Osteoblast (primary cell): ENCODE measurements around the gene SOCS4. TPM values are rescaled to one million over a fixed set of nuclear protein-coding genes. Genes with fewer than 3 reads are reported as not detected.

Experiments used
- DNase-seq: peaks from one replicate; pipeline ENCODE4 v3.0.0; 2011; ENCODE audit warnings: low spot score, mixed read lengths; ENCODE audit not compliant: insufficient read length; ENCODE audit errors: missing footprints
- H2AFZ ChIP-seq: 2 replicates; pipeline ENCODE4 v1.6.0; 2011; ENCODE audit warnings: mild to moderate bottlenecking, low read length
- H3K27ac ChIP-seq: 2 replicates; pipeline ENCODE4 v1.5.1; 2011; ENCODE audit warnings: mild to moderate bottlenecking, low read depth, low read length, moderate library complexity
- H3K27me3 ChIP-seq: 2 replicates; pipeline ENCODE4 v1.6.0; 2012; ENCODE audit warnings: mild to moderate bottlenecking, control low read depth, inconsistent platforms, low read length, moderate library complexity; ENCODE audit not compliant: insufficient read depth
- H3K36me3 ChIP-seq: 2 replicates; pipeline ENCODE4 v1.5.1; 2011; ENCODE audit warnings: mild to moderate bottlenecking, low read length, control low read depth, moderate library complexity; ENCODE audit not compliant: insufficient read depth
- H3K4me1 ChIP-seq: 2 replicates; pipeline ENCODE4 v1.5.1; 2011; ENCODE audit warnings: mild to moderate bottlenecking, low read length, control low read depth, moderate library complexity; ENCODE audit not compliant: insufficient read depth
- H3K4me2 ChIP-seq: 2 replicates; pipeline ENCODE4 v1.6.0; 2011; ENCODE audit warnings: mild to moderate bottlenecking, low read length; ENCODE audit not compliant: insufficient read depth
- H3K4me3 ChIP-seq: fragments of 200-600 bp; sonication (generic); 3 replicates; pipeline ENCODE4 v1.5.1; 2012; ENCODE audit warnings: mild to moderate bottlenecking, low read length, inconsistent platforms; ENCODE audit not compliant: insufficient read depth
- H3K79me2 ChIP-seq: 2 replicates; pipeline ENCODE4 v1.6.0; 2012; ENCODE audit warnings: mild to moderate bottlenecking, low read length, control low read depth, inconsistent platforms; ENCODE audit not compliant: insufficient read depth
- H3K9me3 ChIP-seq: 2 replicates; pipeline ENCODE4 v1.5.1; 2011; ENCODE audit warnings: low read depth, low read length, control low read depth
- H4K20me1 ChIP-seq: 2 replicates; pipeline ENCODE4 v1.6.0; 2012; ENCODE audit warnings: mild to moderate bottlenecking, low read length, control low read depth; ENCODE audit not compliant: insufficient read depth
- total RNA-seq: library from RNA; depleted of rRNA; stranded (reverse); fragments of >200 nt; gene quantifications from 2 replicates; pipeline ENCODE4 v1.2.3, GENCODE V29; 2012
- TF ChIP-seq, protein P1 (sequence below): IDR thresholded peaks from 2 replicates; pipeline ENCODE4 v1.5.1; 2011; ENCODE audit warnings: mild to moderate bottlenecking, low read depth, low read length, moderate library complexity; ENCODE audit errors: extremely low read depth

Gene SOCS4
- total RNA-seq, 1 donor, result 15.6 TPM

DNA sequence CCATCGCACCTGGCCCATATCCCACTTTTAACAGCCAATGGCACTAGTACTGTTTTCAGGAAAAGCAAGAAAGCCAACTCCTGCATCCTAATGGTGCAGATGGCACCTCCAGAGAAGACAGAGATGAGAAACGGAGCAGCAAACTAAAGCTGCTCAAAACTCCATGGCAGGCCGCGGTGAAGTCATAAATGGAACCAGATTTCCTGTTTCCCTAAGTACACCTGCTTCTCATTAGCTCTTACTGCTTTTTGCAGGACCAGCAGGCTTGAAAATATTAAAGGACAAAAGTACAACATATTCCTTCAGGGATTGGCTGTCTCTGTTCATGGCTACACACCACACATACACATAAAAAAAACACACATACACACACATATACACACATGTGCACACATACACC lies 65.3 kb downstream of the SOCS4 start:
- Histone ChIP-seq H4K20me1 (no peaks in the 10 kb centered on the region), H3K4me3 (no peak overlapping the region), H3K4me1 (peaks cover 9% of the 10 kb centered on the region), H3K9me3 (no peaks in the 10 kb centered on the region), H3K36me3 (no peaks in the 10 kb centered on the region), H3K27me3 (no peaks in the 10 kb centered on the region), H2AFZ (peak overlapping the region; percentile 23), H3K79me2 (no peaks in the 10 kb centered on the region), H3K27ac (no peak overlapping the region), H3K4me2 (no peak overlapping the region)
- TF ChIP-seq, protein P1, sequence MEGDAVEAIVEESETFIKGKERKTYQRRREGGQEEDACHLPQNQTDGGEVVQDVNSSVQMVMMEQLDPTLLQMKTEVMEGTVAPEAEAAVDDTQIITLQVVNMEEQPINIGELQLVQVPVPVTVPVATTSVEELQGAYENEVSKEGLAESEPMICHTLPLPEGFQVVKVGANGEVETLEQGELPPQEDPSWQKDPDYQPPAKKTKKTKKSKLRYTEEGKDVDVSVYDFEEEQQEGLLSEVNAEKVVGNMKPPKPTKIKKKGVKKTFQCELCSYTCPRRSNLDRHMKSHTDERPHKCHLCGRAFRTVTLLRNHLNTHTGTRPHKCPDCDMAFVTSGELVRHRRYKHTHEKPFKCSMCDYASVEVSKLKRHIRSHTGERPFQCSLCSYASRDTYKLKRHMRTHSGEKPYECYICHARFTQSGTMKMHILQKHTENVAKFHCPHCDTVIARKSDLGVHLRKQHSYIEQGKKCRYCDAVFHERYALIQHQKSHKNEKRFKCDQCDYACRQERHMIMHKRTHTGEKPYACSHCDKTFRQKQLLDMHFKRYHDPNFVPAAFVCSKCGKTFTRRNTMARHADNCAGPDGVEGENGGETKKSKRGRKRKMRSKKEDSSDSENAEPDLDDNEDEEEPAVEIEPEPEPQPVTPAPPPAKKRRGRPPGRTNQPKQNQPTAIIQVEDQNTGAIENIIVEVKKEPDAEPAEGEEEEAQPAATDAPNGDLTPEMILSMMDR, result no peak
- no peak for DNase-seq

DNA sequence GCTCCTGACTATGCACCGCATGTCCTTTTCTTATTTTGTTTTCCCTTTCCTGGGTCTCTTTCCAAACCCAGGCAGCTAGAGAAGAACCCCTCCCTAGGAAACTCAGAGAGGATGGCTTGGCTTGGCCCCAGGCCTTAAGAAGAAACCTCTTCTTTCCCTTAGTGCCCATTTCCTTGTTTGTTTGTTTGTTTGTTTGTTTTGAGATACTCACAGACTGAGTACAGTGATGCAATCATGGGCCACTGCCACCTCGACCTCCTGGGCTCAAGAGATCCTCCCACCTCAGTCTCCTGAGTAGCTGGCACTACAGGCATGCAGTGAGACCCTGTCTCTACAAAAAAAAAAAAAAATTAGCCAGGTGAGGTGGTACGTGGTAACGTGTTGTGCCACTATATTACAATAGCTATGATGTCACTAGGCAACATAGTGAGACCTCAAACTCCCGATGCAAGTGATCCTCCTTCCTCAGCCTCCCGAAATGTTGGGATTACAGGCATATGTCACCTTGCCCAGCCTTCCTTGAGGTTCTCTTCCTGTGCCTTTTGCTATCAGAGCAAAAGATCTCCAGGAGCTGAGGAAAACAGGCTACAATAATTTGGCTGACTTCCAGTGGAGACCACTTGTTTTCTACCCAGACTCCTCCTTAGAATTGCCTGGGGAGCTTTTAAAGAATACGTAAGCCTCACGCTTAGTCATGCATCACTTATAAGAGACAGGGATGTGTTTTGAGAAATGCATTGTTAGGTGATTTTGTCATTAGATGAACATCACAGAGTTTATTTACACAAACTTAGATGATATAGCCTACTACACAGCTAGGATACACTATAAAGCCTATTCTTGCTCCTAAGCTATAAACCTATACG lies 67.5 kb downstream of the SOCS4 start:
- Histone ChIP-seq H3K36me3 (no peaks in the 10 kb centered on the region), H3K27ac (no peak overlapping the region), H3K27me3 (no peaks in the 10 kb centered on the region), H3K79me2 (no peaks in the 10 kb centered on the region), H2AFZ (no peak overlapping the region), H3K9me3 (no peaks in the 10 kb centered on the region), H4K20me1 (no peaks in the 10 kb centered on the region), H3K4me1 (peaks cover 5% of the 10 kb centered on the region), H3K4me3 (no peak overlapping the region), H3K4me2 (no peak overlapping the region)
- TF ChIP-seq, protein P1, result no peak
- DNase-seq, result no peak

- Histone ChIP-seq H3K4me2 (no peak overlapping the region), H3K9me3 (no peaks in the 10 kb centered on the region), H3K36me3 (no peaks in the 10 kb centered on the region), H4K20me1 (no peaks in the 10 kb centered on the region), H3K79me2 (no peaks in the 10 kb centered on the region), H3K27me3 (no peaks in the 10 kb centered on the region), H3K4me1 (peaks cover 20% of the 10 kb centered on the region), H2AFZ (peak overlapping the region; percentile 61), H3K4me3 (no peak overlapping the region), H3K27ac (no peak overlapping the region)
- TF ChIP-seq, protein P1, result no peak
- DNase-seq, result no peak
Observed at GRCh38 chr14:55097881-55098560, 71.0 kb downstream of the SOCS4 start.

DNA sequence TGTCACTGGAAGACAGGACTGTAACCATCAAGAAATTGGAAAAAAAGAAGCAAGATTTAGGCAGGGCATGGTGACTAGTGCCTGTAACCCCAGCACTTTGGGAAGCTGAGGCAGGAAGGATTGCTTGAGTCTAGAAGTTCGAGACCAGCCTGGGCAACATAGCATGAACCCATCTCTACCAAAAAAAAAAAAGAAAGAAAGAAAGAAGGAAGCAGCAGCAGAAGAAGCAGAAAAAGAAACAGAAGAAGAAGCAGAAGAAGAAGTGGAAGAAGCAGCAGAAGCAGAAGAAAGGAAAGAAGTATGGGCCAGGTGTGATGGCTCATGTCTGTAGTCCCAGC lies 71.5 kb downstream of the SOCS4 start:
- Histone ChIP-seq H3K4me2 (no peak overlapping the region), H3K27me3 (no peaks in the 10 kb centered on the region), H4K20me1 (no peaks in the 10 kb centered on the region), H3K9me3 (no peaks in the 10 kb centered on the region), H3K36me3 (no peaks in the 10 kb centered on the region), H3K27ac (no peak overlapping the region), H3K4me1 (peaks cover 25% of the 10 kb centered on the region), H2AFZ (peak overlapping the region; percentile 61), H3K79me2 (no peaks in the 10 kb centered on the region), H3K4me3 (no peak overlapping the region)
- TF ChIP-seq, protein P1, result no peak
- DNase-seq, result no peak
